ENCODE data around the gene MIER1.

MIER1 gene

GRCh38 chr1:66929691-66929998 lies 4.9 kb downstream of the MIER1 start:
- FAIRE-seq (peak; percentile 72), DNase-seq (ENCODE audit: insufficient read length, low spot score) (no peak)
- no peak for TF ChIP-seq POLR2A (IDR thresholded peaks at IDR 0.05; ENCODE audit: low read depth, low read length)

DNA sequence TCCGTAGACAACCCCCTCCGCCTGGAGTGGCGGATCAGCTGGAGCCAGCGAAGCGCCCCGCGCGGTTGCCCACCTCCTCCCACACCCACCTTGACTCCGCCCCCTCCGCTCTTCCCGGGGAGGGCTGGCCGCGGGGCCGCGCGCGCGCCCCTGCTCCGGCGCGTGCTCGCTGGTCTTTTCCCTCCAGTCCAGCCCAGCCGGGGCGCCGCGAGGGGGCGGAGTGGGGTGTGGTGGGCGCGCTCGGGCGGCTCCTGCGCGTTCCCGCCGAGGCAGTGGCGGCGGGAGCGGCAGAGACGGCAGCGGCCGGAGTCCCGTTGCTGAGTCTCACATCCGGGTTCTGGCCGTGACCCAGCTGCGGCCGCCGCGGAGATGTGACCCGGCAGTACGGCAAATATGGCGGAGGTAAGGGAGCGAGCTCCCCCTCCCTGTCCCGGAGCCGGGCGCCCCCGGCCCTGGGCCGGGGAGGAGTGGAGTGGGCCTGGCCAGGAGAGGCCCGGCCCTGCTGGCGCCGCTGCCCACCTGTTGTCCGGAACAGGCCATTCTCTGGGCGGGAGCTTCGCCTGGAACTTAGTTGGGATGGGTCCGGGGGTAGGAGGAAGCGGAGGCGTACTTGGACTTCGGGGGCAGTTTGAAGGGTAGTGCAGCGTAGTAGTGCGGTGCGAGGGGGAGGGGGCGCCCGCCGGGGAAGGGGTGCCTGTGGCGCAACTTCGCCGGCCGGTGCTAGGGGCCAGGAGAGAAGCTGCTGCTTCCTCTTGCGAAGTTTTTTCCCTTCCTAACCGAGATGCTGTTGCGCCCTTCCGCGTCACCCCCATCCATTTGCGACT lies 5.4 kb downstream of the MIER1 start:
- peak; percentile 60 for FAIRE-seq
- peak; percentile 56 for DNase-seq (ENCODE audit: insufficient read length, low spot score)
- TF ChIP-seq POLR2A (IDR thresholded peaks at IDR 0.05; ENCODE audit: low read depth, low read length) = peak; percentile 40

DNA sequence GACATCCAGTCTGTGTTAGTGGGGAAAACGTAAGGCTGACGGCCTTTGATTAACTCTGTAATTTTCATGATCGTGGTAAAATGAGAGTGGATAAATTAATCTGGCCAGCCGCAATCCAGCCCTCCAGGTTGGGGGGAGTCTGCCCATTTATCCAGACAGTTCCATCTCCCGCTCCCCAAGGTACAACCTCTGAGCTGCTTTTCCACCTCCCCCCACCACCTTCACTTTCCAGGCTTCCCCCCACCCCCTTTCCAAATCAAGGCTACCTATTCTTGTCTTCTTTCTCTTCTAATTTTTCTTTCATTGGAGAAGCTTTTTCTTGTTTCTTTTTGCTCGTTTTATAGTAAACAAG lies 6.0 kb downstream of the MIER1 start:
- FAIRE-seq (no peak), DNase-seq (ENCODE audit: insufficient read length, low spot score) (no peak)
- TF ChIP-seq POLR2A (IDR thresholded peaks at IDR 0.05; ENCODE audit: low read depth, low read length) = no peak

GRCh38 chr1:66931590-66931989 lies 6.8 kb downstream of the MIER1 start:
- TF ChIP-seq POLR2A (IDR thresholded peaks at IDR 0.05; ENCODE audit: low read depth, low read length) = no peak
- FAIRE-seq (no peak), DNase-seq (ENCODE audit: insufficient read length, low spot score) (no peak)

- FAIRE-seq (no peak), DNase-seq (ENCODE audit: insufficient read length, low spot score) (no peak)
- TF ChIP-seq POLR2A (IDR thresholded peaks at IDR 0.05; ENCODE audit: low read depth, low read length) = no peak
These were observed 7.5 kb downstream of the MIER1 start for GRCh38 chr1:66932291-66932690.

DNA sequence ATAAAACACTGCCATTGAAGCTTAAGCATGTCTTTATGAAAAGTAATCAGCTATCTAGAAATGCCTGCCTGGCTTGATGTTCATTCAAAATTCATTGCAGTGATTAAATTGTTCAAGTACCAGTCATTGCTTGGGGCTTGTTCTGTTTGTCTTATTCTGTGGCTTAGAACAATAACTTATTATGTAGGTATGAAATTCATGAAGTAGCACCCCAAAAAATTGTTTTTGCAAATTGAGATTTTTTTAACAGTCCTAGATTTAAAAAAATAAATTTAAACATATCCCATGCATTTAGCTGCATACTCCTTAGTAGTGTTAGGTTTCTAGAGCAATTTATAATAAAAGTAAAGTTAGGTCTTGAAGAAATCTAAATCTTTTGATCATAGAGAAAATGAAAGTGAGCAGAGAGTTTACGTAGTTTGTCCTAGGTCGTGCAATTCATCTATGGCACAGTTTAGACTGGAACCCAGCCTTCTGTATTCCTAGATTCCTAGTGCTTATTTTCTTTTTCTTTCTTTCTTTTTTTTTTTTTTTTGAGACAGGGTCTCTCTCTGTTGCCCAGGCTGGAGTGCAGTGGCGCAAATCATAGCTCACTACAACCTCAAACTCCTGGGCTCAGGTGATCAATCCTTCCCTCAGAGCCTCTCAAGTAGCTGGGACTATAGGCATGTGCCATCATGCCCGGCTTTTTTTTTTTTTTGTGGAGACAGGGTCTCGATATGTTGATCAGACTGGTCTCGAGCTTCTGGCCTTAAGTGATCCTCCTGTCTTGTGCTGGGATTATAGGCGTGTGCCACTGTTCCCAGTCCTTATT lies 9.3 kb downstream of the MIER1 start:
- peak; percentile 58 for FAIRE-seq
- DNase-seq (ENCODE audit: insufficient read length, low spot score) = no peak
- TF ChIP-seq POLR2A (IDR thresholded peaks at IDR 0.05; ENCODE audit: low read depth, low read length) = no peak

- DNase-seq (ENCODE audit: insufficient read length, low spot score) (no peak), FAIRE-seq (peak; percentile 89)
- no peak for TF ChIP-seq POLR2A (IDR thresholded peaks at IDR 0.05; ENCODE audit: low read depth, low read length)
These were observed 12.9 kb downstream of the MIER1 start for GRCh38 chr1:66937529-66938234.

- peak; percentile 43 for FAIRE-seq
- no peak for DNase-seq (ENCODE audit: insufficient read length, low spot score)
- TF ChIP-seq POLR2A (IDR thresholded peaks at IDR 0.05; ENCODE audit: low read depth, low read length) = no peak
These were observed 13.8 kb downstream of the MIER1 start for GRCh38 chr1:66938613-66939012.

GRCh38 chr1:66940981-66941380 lies 16.2 kb downstream of the MIER1 start:
- DNase-seq (ENCODE audit: insufficient read length, low spot score) (no peak), FAIRE-seq (peak; percentile 92)
- TF ChIP-seq POLR2A (IDR thresholded peaks at IDR 0.05; ENCODE audit: low read depth, low read length) = no peak

GRCh38 chr1:66943361-66943969 lies 18.7 kb downstream of the MIER1 start:
- TF ChIP-seq POLR2A (IDR thresholded peaks at IDR 0.05; ENCODE audit: low read depth, low read length) = no peak
- FAIRE-seq (peak; percentile 86), DNase-seq (ENCODE audit: insufficient read length, low spot score) (no peak)

- no peak for DNase-seq (ENCODE audit: insufficient read length, low spot score)
- peak; percentile 98 for FAIRE-seq
- TF ChIP-seq POLR2A (IDR thresholded peaks at IDR 0.05; ENCODE audit: low read depth, low read length) = no peak
These were observed 19.8 kb downstream of the MIER1 start for GRCh38 chr1:66944330-66945274.

- TF ChIP-seq POLR2A (IDR thresholded peaks at IDR 0.05; ENCODE audit: low read depth, low read length) = no peak
- no peak for DNase-seq (ENCODE audit: insufficient read length, low spot score)
- FAIRE-seq = peak; percentile 15
These were observed 20.5 kb downstream of the MIER1 start for GRCh38 chr1:66945316-66945715.

DNA sequence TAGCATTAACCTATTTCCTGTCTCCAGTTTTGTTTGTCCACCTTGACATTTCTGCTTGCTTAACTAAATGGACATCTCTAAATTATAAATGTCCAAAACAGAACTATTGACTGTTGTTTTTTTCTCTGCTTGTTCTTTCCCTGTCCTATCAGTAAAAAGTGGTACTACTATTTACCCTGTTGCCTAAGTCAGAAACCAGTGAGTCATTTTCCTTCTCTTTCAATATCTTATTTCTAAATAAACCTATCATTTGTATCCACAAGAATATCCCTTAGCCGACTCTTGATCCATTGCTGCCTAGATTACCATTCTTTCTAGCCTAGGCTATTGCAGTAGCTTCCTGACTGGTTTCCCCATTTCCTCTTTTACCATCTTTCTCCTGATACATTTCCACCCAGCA lies 22.5 kb downstream of the MIER1 start:
- FAIRE-seq (no peak), DNase-seq (ENCODE audit: insufficient read length, low spot score) (no peak)
- TF ChIP-seq POLR2A (IDR thresholded peaks at IDR 0.05; ENCODE audit: low read depth, low read length) = no peak

All from H54 (cell line).